Esophagus muscularis mucosa (tissue), 3 donors: ENCODE data around the gene COX6A2.

Experiments
- CTCF ChIP-seq, 3 experiments: fragments of 200-600 bp in 2 of 3; fragments of 450-650 bp in 1 of 3; sonication (generic) in 2 of 3; IDR thresholded peaks; one replicate each; pipeline ENCODE4 v1.5.1; 2017 to 2019; ENCODE audit warnings: antibody characterized with exemption in 3 of 3, mild to moderate bottlenecking in 2 of 3, moderate library complexity in 1 of 3
- POLR2A ChIP-seq: fragments of 450-650 bp; IDR thresholded peaks from one replicate; pipeline ENCODE4 v1.6.1; 2017; ENCODE audit warnings: antibody characterized with exemption, moderate library complexity, mild to moderate bottlenecking, low read depth
- POLR2AphosphoS5 ChIP-seq, 2 donors: sonication (generic); formaldehyde crosslinking; IDR thresholded peaks; one replicate each; pipeline ENCODE4 v1.6.1; 2017; ENCODE audit warnings: antibody characterized with exemption in 2 of 2

GRCh38 chr16:31461201-31461920 lies 33.2 kb upstream of the COX6A2 start:
- TF ChIP-seq POLR2A (no peak), CTCF (IDR thresholded peaks at IDR 0.05) (no peak), POLR2AphosphoS5 (IDR thresholded peaks at IDR 0.05) (no peak)
